Kidney glomerular epithelial cell (primary cell): ENCODE measurements around the gene AMPH.
"Not testable (repeated sequence)": the region's sequence is repeated elsewhere in the genome, so short reads cannot be mapped to it uniquely, and the experiment has no call there.

Experiments used
- DNase-seq: peaks from one replicate; lab custom pipeline; 2025; lab: John Stamatoyannopoulos, UW

AMPH gene

GRCh38 chr7:38628630-38629385 lies 2.4 kb downstream of the AMPH start:
- no peak for DNase-seq

GRCh38 chr7:38625866-38626265 lies 5.3 kb downstream of the AMPH start:
- DNase-seq = no peak

GRCh38 chr7:38615665-38616064 lies 15.5 kb downstream of the AMPH start:
- DNase-seq = no peak

- no peak for DNase-seq
Observed at GRCh38 chr7:38607466-38607865, 23.7 kb downstream of the AMPH start.

GRCh38 chr7:38600741-38601140 lies 30.4 kb downstream of the AMPH start:
- no peak for DNase-seq

- no peak for DNase-seq
Observed at GRCh38 chr7:38594949-38595348, 36.2 kb downstream of the AMPH start.

GRCh38 chr7:38592737-38593288 lies 38.4 kb downstream of the AMPH start:
- DNase-seq = no peak

- no peak for DNase-seq
Observed at GRCh38 chr7:38585572-38586354, 45.4 kb downstream of the AMPH start.

- DNase-seq = peak; percentile 35
Observed at GRCh38 chr7:38584443-38585210, 46.5 kb downstream of the AMPH start.

- no peak for DNase-seq
Observed at GRCh38 chr7:38580485-38580884, 50.7 kb downstream of the AMPH start.

GRCh38 chr7:38574086-38574485 lies 57.1 kb downstream of the AMPH start:
- DNase-seq = no peak

- not testable (repeated sequence) for DNase-seq
Observed at GRCh38 chr7:38571620-38572019, 59.6 kb downstream of the AMPH start.

- DNase-seq = no peak
Observed at GRCh38 chr7:38568497-38568896, 62.7 kb downstream of the AMPH start.

- no peak for DNase-seq
Observed at GRCh38 chr7:38565289-38565688, 65.9 kb downstream of the AMPH start.

GRCh38 chr7:38563741-38564140 lies 67.4 kb downstream of the AMPH start:
- no peak for DNase-seq

- DNase-seq = no peak
Observed at GRCh38 chr7:38561166-38561565, 70.0 kb downstream of the AMPH start.

GRCh38 chr7:38558761-38559345 lies 72.3 kb downstream of the AMPH start:
- DNase-seq = no peak

- DNase-seq = no peak
Observed at GRCh38 chr7:38554586-38554985, 76.6 kb downstream of the AMPH start.

- DNase-seq = no peak
Observed at GRCh38 chr7:38550836-38551235, 80.3 kb downstream of the AMPH start.

GRCh38 chr7:38548605-38549004 lies 82.6 kb downstream of the AMPH start:
- no peak for DNase-seq

- no peak for DNase-seq
Observed at GRCh38 chr7:38546763-38547162, 84.4 kb downstream of the AMPH start.

GRCh38 chr7:38545977-38546376 lies 85.2 kb downstream of the AMPH start:
- no peak for DNase-seq
